ENCODE data around the gene PLA1A.
A peak's percentile ranks its signal among the peaks of the same experiment; 100 is the strongest.

- TF ChIP-seq, protein P1, sequence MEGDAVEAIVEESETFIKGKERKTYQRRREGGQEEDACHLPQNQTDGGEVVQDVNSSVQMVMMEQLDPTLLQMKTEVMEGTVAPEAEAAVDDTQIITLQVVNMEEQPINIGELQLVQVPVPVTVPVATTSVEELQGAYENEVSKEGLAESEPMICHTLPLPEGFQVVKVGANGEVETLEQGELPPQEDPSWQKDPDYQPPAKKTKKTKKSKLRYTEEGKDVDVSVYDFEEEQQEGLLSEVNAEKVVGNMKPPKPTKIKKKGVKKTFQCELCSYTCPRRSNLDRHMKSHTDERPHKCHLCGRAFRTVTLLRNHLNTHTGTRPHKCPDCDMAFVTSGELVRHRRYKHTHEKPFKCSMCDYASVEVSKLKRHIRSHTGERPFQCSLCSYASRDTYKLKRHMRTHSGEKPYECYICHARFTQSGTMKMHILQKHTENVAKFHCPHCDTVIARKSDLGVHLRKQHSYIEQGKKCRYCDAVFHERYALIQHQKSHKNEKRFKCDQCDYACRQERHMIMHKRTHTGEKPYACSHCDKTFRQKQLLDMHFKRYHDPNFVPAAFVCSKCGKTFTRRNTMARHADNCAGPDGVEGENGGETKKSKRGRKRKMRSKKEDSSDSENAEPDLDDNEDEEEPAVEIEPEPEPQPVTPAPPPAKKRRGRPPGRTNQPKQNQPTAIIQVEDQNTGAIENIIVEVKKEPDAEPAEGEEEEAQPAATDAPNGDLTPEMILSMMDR (IDR thresholded peaks at IDR 0.05), result no peak
- peak in 1 of 4 donors; percentile 6 for TF ChIP-seq EP300 (IDR thresholded peaks at IDR 0.05)
Measured at GRCh38 chr3:119570229-119570628, 27.5 kb upstream of the PLA1A start.

Data from upper lobe of left lung (tissue), 4 donors.